ENCODE results near the gene MC1R. TPM values are rescaled to one million over a fixed set of nuclear protein-coding genes. Genes with fewer than 3 reads are reported as not detected.
A peak's percentile ranks its signal among the peaks of the same experiment; 100 is the strongest.

Gene MC1R
- total RNA-seq, 1 experiment from 2014 or later: 3.8 TPM

- ATAC-seq (no peak), DNase-seq (ENCODE audit: low spot score) (no peak)
- Mint-ChIP-seq H3K4me3 (no peak overlapping the region), H3K27me3 (ENCODE audit: low read depth) (no peaks in the 10 kb centered on the region), H3K27ac (peak overlapping the region; percentile 70), H3K9me3 (no peaks in the 10 kb centered on the region), H3K4me1 (no peaks in the 10 kb centered on the region), H3K36me3 (peaks cover 29% of the 10 kb centered on the region)
- ChIA-PET CTCF (interaction anchor here (1.0 to 1.8 kb wide), 2 partner anchors 19 to 28 kb away, joined by 3 to 11 read pairs; partner anchors contain the start of gene MC1R), POLR2A (no interaction called here)
- TF ChIP-seq EMX1 (CRISPR knock-in tag; IDR thresholded peaks at IDR 0.05) (no peak), GABPB1 (CRISPR knock-in tag; IDR thresholded peaks at IDR 0.05) (no peak), ZNF416 (CRISPR knock-in tag; IDR thresholded peaks at IDR 0.05) (no peak), FOXK1 (CRISPR knock-in tag; IDR thresholded peaks at IDR 0.05) (no peak), MYBL2 (CRISPR knock-in tag; IDR thresholded peaks at IDR 0.05) (no peak), NFATC4 (CRISPR knock-in tag; IDR thresholded peaks at IDR 0.05) (no peak), FOXP4 (CRISPR knock-in tag; IDR thresholded peaks at IDR 0.05) (no peak), TEAD4 (CRISPR knock-in tag; IDR thresholded peaks at IDR 0.05) (no peak), USF2 (CRISPR knock-in tag; IDR thresholded peaks at IDR 0.05) (no peak), TCF7 (CRISPR knock-in tag; IDR thresholded peaks at IDR 0.05; ENCODE audit: low read depth) (no peak), ETV6 (CRISPR knock-in tag; IDR thresholded peaks at IDR 0.05) (no peak)
These were observed 27.6 kb upstream of the MC1R start for GRCh38 chr16:89890886-89891657.

- H3K4me3 Mint-ChIP-seq: no peak overlapping the region
- H3K9me3 Mint-ChIP-seq: no peaks in the 10 kb centered on the region
- CTCF ChIA-PET: interaction anchor here (1.8 kb wide), 1 partner anchor 18 kb away, joined by 11 read pairs; no protein-coding TSS in a partner anchor
- H3K27ac Mint-ChIP-seq: no peak overlapping the region
- H3K4me1 Mint-ChIP-seq: no peaks in the 10 kb centered on the region
- no peaks in the 10 kb centered on the region for H3K27me3 Mint-ChIP-seq (ENCODE audit: low read depth)
- ATAC-seq: peak; percentile 75
- peaks cover 23% of the 10 kb centered on the region for H3K36me3 Mint-ChIP-seq
- DNase-seq (ENCODE audit: low spot score): no peak
- POLR2A ChIA-PET: no interaction called here
- no peak for TF ChIP-seq ERG (CRISPR knock-in tag; IDR thresholded peaks at IDR 0.05)
- TF ChIP-seq STAT6 (CRISPR knock-in tag; conservative IDR thresholded peaks at IDR 0.05; ENCODE audit: low read depth): no peak
- TF ChIP-seq ATF6 (CRISPR knock-in tag; IDR thresholded peaks at IDR 0.05): no peak
- TF ChIP-seq ZNF532 (CRISPR knock-in tag; IDR thresholded peaks at IDR 0.05; ENCODE audit: borderline replicate concordance): no peak
- TF ChIP-seq PRRX2 (CRISPR knock-in tag; IDR thresholded peaks at IDR 0.05): no peak
- TF ChIP-seq HMGA2 (CRISPR knock-in tag; IDR thresholded peaks at IDR 0.05): no peak
- TF ChIP-seq FOXP4 (CRISPR knock-in tag; IDR thresholded peaks at IDR 0.05): no peak
- no peak for TF ChIP-seq IRF2 (CRISPR knock-in tag; IDR thresholded peaks at IDR 0.05; ENCODE audit: borderline replicate concordance, low read depth)
These were observed 26.5 kb upstream of the MC1R start for GRCh38 chr16:89892055-89892630.

Data from WTC11 (cell line).